Fibroblast of lung (primary cell): ENCODE results near the gene PRR14L. TPM values are rescaled to one million over a fixed set of nuclear protein-coding genes. Genes with fewer than 3 reads are reported as not detected.

Experiments used
- DNase-seq, 2 donors: peaks; one replicate each; pipeline versions ENCODE4 v3.0.0 to v3.0.0-alpha.2; 2010; ENCODE audit warnings: low read depth in 2 of 2
- H2AFZ ChIP-seq: 2 replicates; pipeline ENCODE4 v1.5.1; 2012; ENCODE audit warnings: low read length, control low read depth, inconsistent platforms
- H3K27ac ChIP-seq: 2 replicates; pipeline ENCODE4 v1.5.1; 2011; ENCODE audit warnings: low read length, control low read depth; ENCODE audit not compliant: insufficient read depth
- H3K27me3 ChIP-seq: 2 replicates; pipeline ENCODE4 v1.5.1; 2011; ENCODE audit warnings: mild to moderate bottlenecking, low read length; ENCODE audit not compliant: control insufficient read depth, insufficient read depth
- H3K36me3 ChIP-seq: 2 replicates; pipeline ENCODE4 v1.5.1; 2011; ENCODE audit warnings: low read length; ENCODE audit not compliant: control insufficient read depth, insufficient read depth
- H3K4me1 ChIP-seq: 2 replicates; pipeline ENCODE4 v1.5.1; 2011; ENCODE audit warnings: low read length; ENCODE audit not compliant: control insufficient read depth, insufficient read depth; ENCODE audit errors: extremely low read depth
- H3K4me2 ChIP-seq: 2 replicates; pipeline ENCODE4 v1.5.1; 2011; ENCODE audit warnings: low read length, control low read depth; ENCODE audit not compliant: insufficient read depth; ENCODE audit errors: extremely low read depth
- H3K4me3 ChIP-seq, 4 experiments: fragments of 200-600 bp in 1 of 4; sonication (generic) in 1 of 4; replicated peaks in 1 of 4; 2 replicates each; pipeline ENCODE4 v1.5.1; 2011 to 2016; ENCODE audit warnings: low read length in 4 of 4, low read depth in 3 of 4, mild to moderate bottlenecking in 3 of 4, control low read depth in 2 of 4, inconsistent platforms in 1 of 4, mixed read lengths in 1 of 4; ENCODE audit not compliant: insufficient read depth in 1 of 4; ENCODE audit errors: control extremely low read depth in 1 of 4
- H3K79me2 ChIP-seq: 2 replicates; pipeline ENCODE4 v1.5.1; 2012; ENCODE audit warnings: mild to moderate bottlenecking, low read length, inconsistent platforms; ENCODE audit not compliant: control insufficient read depth, insufficient read depth
- H3K9ac ChIP-seq: 2 replicates; pipeline ENCODE4 v1.5.1; 2011; ENCODE audit warnings: mild to moderate bottlenecking, low read length, control low read depth; ENCODE audit not compliant: insufficient read depth
- H3K9me3 ChIP-seq: 2 replicates; pipeline ENCODE4 v1.5.1; 2012; ENCODE audit warnings: low read depth, low read length; ENCODE audit not compliant: control insufficient read depth, insufficient read depth
- H4K20me1 ChIP-seq: 2 replicates; pipeline ENCODE4 v1.5.1; 2011; ENCODE audit warnings: low read length; ENCODE audit not compliant: control insufficient read depth, insufficient read depth; ENCODE audit errors: extremely low read depth
- EZH2 ChIP-seq: IDR thresholded peaks from 2 replicates; pipeline ENCODE4 v1.5.1; 2012; ENCODE audit warnings: low read length, control low read depth, mild to moderate bottlenecking; ENCODE audit errors: missing control alignments
- polyA plus RNA-seq, 2 donors: library from polyadenylated mRNA; depleted of rRNA in 1 of 2; stranded (reverse) in 1 of 2; unstranded in 1 of 2; fragments of >200 nt; gene quantifications; 2 replicates each; pipeline ENCODE4 v1.2.1, GENCODE V29; 2011 to 2012; ENCODE audit warnings: missing spikeins in 1 of 2
- total RNA-seq: library from RNA; depleted of rRNA; stranded (reverse); fragments of >200 nt; gene quantifications from 2 replicates; pipeline ENCODE4 v1.2.1, GENCODE V29; 2014
- TF ChIP-seq, protein P1 (sequence below), 2 donors: IDR thresholded peaks in 1 of 2; conservative IDR thresholded peaks in 1 of 2; 1 replicate in 1 of 2; 2 replicates in 1 of 2; pipeline ENCODE4 v1.5.1; 2011 to 2012; ENCODE audit warnings: low read length in 2 of 2, control low read depth in 1 of 2, inconsistent platforms in 1 of 2, low read depth in 1 of 2, mild to moderate bottlenecking in 1 of 2

PRR14L gene
- total and polyA plus RNA-seq, 2 donors (not counting 1 experiment from before 2014, with no cell fraction given): 14.4 to 17.3 TPM

DNA sequence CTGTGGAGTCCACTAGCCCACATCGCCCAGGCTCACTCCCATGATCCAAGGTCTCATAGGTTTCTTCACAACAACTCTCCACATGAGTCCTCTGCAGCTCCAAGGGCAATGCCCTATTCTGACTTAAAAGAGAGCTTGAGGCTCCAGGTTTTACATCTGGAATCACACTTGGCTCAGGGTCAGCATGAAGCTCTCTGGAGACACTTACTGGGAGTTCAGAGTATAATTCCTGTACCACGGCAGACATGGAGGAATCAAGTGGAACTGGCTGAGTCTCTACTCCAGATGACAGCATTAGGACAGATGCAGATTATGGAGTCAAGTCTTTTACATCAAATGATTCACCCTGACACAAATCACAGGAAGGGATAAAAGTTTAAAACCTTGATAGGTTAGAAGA is 11.4 kb downstream of the PRR14L start:
- Histone ChIP-seq H3K9ac (no peak overlapping the region), H4K20me1 (no peaks in the 10 kb centered on the region), H3K4me3 (no peak overlapping the region), H3K27ac (no peak overlapping the region), H3K36me3 (no peaks in the 10 kb centered on the region), H3K4me2 (no peak overlapping the region), H3K27me3 (no peaks in the 10 kb centered on the region), H3K4me1 (no peaks in the 10 kb centered on the region), H3K79me2 (peaks cover 36% of the 10 kb centered on the region), H3K9me3 (no peaks in the 10 kb centered on the region), H2AFZ (no peak overlapping the region)
- no peak for DNase-seq
- no peak for TF ChIP-seq EZH2
- TF ChIP-seq, protein P1, sequence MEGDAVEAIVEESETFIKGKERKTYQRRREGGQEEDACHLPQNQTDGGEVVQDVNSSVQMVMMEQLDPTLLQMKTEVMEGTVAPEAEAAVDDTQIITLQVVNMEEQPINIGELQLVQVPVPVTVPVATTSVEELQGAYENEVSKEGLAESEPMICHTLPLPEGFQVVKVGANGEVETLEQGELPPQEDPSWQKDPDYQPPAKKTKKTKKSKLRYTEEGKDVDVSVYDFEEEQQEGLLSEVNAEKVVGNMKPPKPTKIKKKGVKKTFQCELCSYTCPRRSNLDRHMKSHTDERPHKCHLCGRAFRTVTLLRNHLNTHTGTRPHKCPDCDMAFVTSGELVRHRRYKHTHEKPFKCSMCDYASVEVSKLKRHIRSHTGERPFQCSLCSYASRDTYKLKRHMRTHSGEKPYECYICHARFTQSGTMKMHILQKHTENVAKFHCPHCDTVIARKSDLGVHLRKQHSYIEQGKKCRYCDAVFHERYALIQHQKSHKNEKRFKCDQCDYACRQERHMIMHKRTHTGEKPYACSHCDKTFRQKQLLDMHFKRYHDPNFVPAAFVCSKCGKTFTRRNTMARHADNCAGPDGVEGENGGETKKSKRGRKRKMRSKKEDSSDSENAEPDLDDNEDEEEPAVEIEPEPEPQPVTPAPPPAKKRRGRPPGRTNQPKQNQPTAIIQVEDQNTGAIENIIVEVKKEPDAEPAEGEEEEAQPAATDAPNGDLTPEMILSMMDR (conservative IDR thresholded peaks at IDR 0.05 in 1 of 2, IDR thresholded peaks at IDR 0.05 in 1 of 2; ENCODE audit: low read depth in 1 of 2, low read length in 2 of 2): no peak

DNA sequence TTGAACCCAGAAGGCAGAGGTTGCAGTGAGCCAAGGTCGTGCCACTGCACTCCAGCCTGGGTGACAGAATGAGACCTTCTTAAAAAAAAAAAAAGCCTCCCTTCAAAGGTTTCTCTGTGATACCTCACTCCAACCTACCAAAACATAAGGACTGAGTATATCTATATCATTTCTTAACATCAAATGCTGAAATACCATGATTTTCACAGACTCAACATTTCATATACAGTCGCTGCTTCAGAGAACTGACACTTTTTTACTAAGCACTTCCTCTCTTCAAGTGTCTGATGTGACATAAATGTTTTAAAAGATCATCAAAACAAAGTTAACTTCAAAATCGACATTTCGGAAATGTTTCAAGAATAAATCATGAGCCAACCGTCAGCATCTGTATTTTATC is 12.0 kb downstream of the PRR14L start:
- H2AFZ ChIP-seq: no peak overlapping the region
- no peak overlapping the region for H3K4me2 ChIP-seq
- no peak overlapping the region for H3K9ac ChIP-seq
- H3K4me3 ChIP-seq: no peak overlapping the region
- H3K79me2 ChIP-seq: peaks cover 35% of the 10 kb centered on the region
- DNase-seq: no peak
- no peaks in the 10 kb centered on the region for H3K9me3 ChIP-seq
- no peak overlapping the region for H3K27ac ChIP-seq
- no peaks in the 10 kb centered on the region for H3K27me3 ChIP-seq
- no peaks in the 10 kb centered on the region for H4K20me1 ChIP-seq
- H3K36me3 ChIP-seq: no peaks in the 10 kb centered on the region
- no peaks in the 10 kb centered on the region for H3K4me1 ChIP-seq
- TF ChIP-seq, protein P1 (conservative IDR thresholded peaks at IDR 0.05 in 1 of 2, IDR thresholded peaks at IDR 0.05 in 1 of 2; ENCODE audit: low read depth in 1 of 2, low read length in 2 of 2): no peak
- no peak for TF ChIP-seq EZH2

DNA sequence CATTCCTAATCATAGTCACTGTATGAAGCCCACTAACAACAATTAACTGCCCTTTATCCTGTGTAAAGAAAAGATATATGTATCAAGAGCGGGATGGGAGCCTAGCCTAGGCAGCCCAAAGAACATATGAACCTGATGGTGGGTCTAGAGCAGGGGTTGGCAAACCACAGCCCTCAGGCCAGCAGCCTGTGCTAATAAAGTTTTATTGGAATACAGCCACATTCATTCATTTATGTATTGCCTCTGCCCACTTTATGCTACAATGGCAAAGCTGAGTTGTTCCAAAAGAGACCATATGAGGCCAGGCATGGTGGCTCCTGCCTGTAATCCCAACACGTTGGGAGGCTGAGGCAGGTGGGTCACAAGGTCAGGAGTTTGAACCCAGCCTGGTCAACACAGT is 13.5 kb downstream of the PRR14L start:
- H3K9me3 ChIP-seq: no peaks in the 10 kb centered on the region
- H3K79me2 ChIP-seq: peaks cover 24% of the 10 kb centered on the region
- no peak overlapping the region for H3K9ac ChIP-seq
- H3K4me3 ChIP-seq: no peak overlapping the region
- TF ChIP-seq, protein P1 (conservative IDR thresholded peaks at IDR 0.05 in 1 of 2, IDR thresholded peaks at IDR 0.05 in 1 of 2; ENCODE audit: low read depth in 1 of 2, low read length in 2 of 2): no peak
- no peak for TF ChIP-seq EZH2
- DNase-seq: no peak
- no peaks in the 10 kb centered on the region for H4K20me1 ChIP-seq
- H3K36me3 ChIP-seq: no peaks in the 10 kb centered on the region
- no peak overlapping the region for H3K4me2 ChIP-seq
- H3K27ac ChIP-seq: no peak overlapping the region
- H3K27me3 ChIP-seq: no peaks in the 10 kb centered on the region
- H3K4me1 ChIP-seq: no peaks in the 10 kb centered on the region
- no peak overlapping the region for H2AFZ ChIP-seq
